Loucy (cell line): ENCODE measurements around the gene KSR2.
"Not testable (repeated sequence)": the region's sequence is repeated elsewhere in the genome, so short reads cannot be mapped to it uniquely, and the experiment has no call there.

Experiments
- H2AFZ ChIP-seq: fragments of 200-600 bp; sonication (generic); 2 replicates; pipeline ENCODE4 v1.6.0; 2016; ENCODE audit warnings: antibody characterized with exemption, mild to moderate bottlenecking, low read length, moderate library complexity
- H3F3A ChIP-seq: fragments of 200-600 bp; 2 replicates; pipeline ENCODE4 v1.6.0; 2016; ENCODE audit warnings: antibody characterized with exemption, low read depth, mild to moderate bottlenecking
- H3K27me3 ChIP-seq: fragments of 200-600 bp; sonication (generic); 2 replicates; pipeline ENCODE4 v1.6.1; 2014; ENCODE audit warnings: low read length, mild to moderate bottlenecking; ENCODE audit not compliant: insufficient read depth, poor library complexity, severe bottlenecking
- H3K36me3 ChIP-seq: fragments of 200-600 bp; sonication (generic); 2 replicates; pipeline ENCODE4 v1.6.1; 2016; ENCODE audit warnings: low read length; ENCODE audit not compliant: insufficient read depth
- H3K4me1 ChIP-seq: fragments of 200-600 bp; sonication (generic); 2 replicates; pipeline ENCODE4 v1.5.1; 2014; ENCODE audit warnings: low read length, mild to moderate bottlenecking; ENCODE audit not compliant: insufficient read depth, poor library complexity, severe bottlenecking
- H3K4me2 ChIP-seq: fragments of 200-600 bp; sonication (generic); 2 replicates; pipeline ENCODE4 v1.6.0; 2014; ENCODE audit warnings: antibody characterized with exemption, low read length, low read depth, mild to moderate bottlenecking; ENCODE audit not compliant: poor library complexity, severe bottlenecking
- H3K4me3 ChIP-seq: fragments of 200-600 bp; sonication (generic); 2 replicates; pipeline ENCODE4 v1.5.1; 2014; ENCODE audit warnings: low read length, mild to moderate bottlenecking, mixed read lengths; ENCODE audit not compliant: poor library complexity, severe bottlenecking
- H3K79me2 ChIP-seq: fragments of 200-600 bp; sonication (generic); 2 replicates; pipeline ENCODE4 v1.6.1; 2014; ENCODE audit warnings: low read length; ENCODE audit not compliant: insufficient read depth
- H3K9ac ChIP-seq: fragments of 200-600 bp; sonication (generic); 2 replicates; pipeline ENCODE4 v1.6.0; 2014; ENCODE audit warnings: mild to moderate bottlenecking, low read depth, low read length, moderate library complexity; ENCODE audit not compliant: poor library complexity, severe bottlenecking
- H3K9me2 ChIP-seq: fragments of 200-600 bp; sonication (generic); replicated peaks from 2 replicates; pipeline ENCODE4 v1.6.1; 2016; ENCODE audit warnings: low read depth, low read length, mixed read lengths
- H3K9me3 ChIP-seq: fragments of 200-600 bp; sonication (generic); 2 replicates; pipeline ENCODE4 v1.6.1; 2014; ENCODE audit warnings: mild to moderate bottlenecking, antibody characterized with exemption, low read length, low read depth; ENCODE audit not compliant: insufficient read depth
- H4K20me1 ChIP-seq: fragments of 200-600 bp; sonication (generic); 2 replicates; pipeline ENCODE4 v1.6.0; 2014; ENCODE audit warnings: antibody characterized with exemption, low read length, mild to moderate bottlenecking; ENCODE audit not compliant: insufficient read depth, poor library complexity, severe bottlenecking
- CTCF ChIP-seq: fragments of 200-600 bp; sonication (generic); conservative IDR thresholded peaks from 2 replicates; pipeline ENCODE4 v1.5.1; 2014; ENCODE audit warnings: mild to moderate bottlenecking, antibody characterized with exemption, low read length
- EZH2phosphoT487 ChIP-seq: fragments of 200-600 bp; IDR thresholded peaks from 2 replicates; pipeline ENCODE4 v1.6.1; 2018; ENCODE audit warnings: antibody characterized with exemption, mild to moderate bottlenecking, moderate library complexity, borderline replicate concordance

Gene KSR2

GRCh38 chr12:118011961-118012360 lies 43.2 kb upstream of the KSR2 start:
- Histone ChIP-seq H3K27me3 (no peaks in the 10 kb centered on the region), H3K9me3 (no peaks in the 10 kb centered on the region), H3K9me2 (no peaks in the 10 kb centered on the region), H3K79me2 (peaks cover 4% of the 10 kb centered on the region), H3K9ac (no peak overlapping the region), H3K4me1 (peaks cover 3% of the 10 kb centered on the region), H3K4me3 (no peak overlapping the region), H4K20me1 (peaks cover 3% of the 10 kb centered on the region), H3F3A (no peaks in the 10 kb centered on the region), H3K36me3 (no peaks in the 10 kb centered on the region), H3K4me2 (no peak overlapping the region), H2AFZ (no peak overlapping the region)
- TF ChIP-seq CTCF, result no peak

- no peak for TF ChIP-seq EZH2phosphoT487
- TF ChIP-seq CTCF, result no peak
- no peaks in the 10 kb centered on the region for H3K9me2 ChIP-seq
Measured at GRCh38 chr12:118011377-118011776, 42.6 kb upstream of the KSR2 start.

GRCh38 chr12:118010903-118011302 lies 42.1 kb upstream of the KSR2 start:
- H3F3A ChIP-seq, result no peaks in the 10 kb centered on the region
- H3K4me1 ChIP-seq, result no peaks in the 10 kb centered on the region
- H3K9me2 ChIP-seq, result no peaks in the 10 kb centered on the region
- H2AFZ ChIP-seq, result no peak overlapping the region
- H3K9ac ChIP-seq, result no peak overlapping the region
- no peaks in the 10 kb centered on the region for H3K79me2 ChIP-seq
- H3K27me3 ChIP-seq, result no peaks in the 10 kb centered on the region
- H3K9me3 ChIP-seq, result no peaks in the 10 kb centered on the region
- H3K36me3 ChIP-seq, result no peaks in the 10 kb centered on the region
- TF ChIP-seq CTCF (no peak), EZH2phosphoT487 (no peak)
- no peaks in the 10 kb centered on the region for H4K20me1 ChIP-seq
- H3K4me2 ChIP-seq, result no peak overlapping the region
- no peak overlapping the region for H3K4me3 ChIP-seq

More at GRCh38 chr12:118011377-118011776, 42.6 kb upstream of the KSR2 start:
- no peaks in the 10 kb centered on the region for H3F3A ChIP-seq
- no peaks in the 10 kb centered on the region for H3K9me3 ChIP-seq
- no peaks in the 10 kb centered on the region for H3K36me3 ChIP-seq
- no peaks in the 10 kb centered on the region for H3K79me2 ChIP-seq
- H3K4me3 ChIP-seq, result no peak overlapping the region
- no peak overlapping the region for H2AFZ ChIP-seq
- no peaks in the 10 kb centered on the region for H3K4me1 ChIP-seq
- no peaks in the 10 kb centered on the region for H4K20me1 ChIP-seq
- no peak overlapping the region for H3K4me2 ChIP-seq
- no peaks in the 10 kb centered on the region for H3K27me3 ChIP-seq
- H3K9ac ChIP-seq, result no peak overlapping the region

- H3K9me2 ChIP-seq, H3K27me3 ChIP-seq, H2AFZ ChIP-seq, H3K36me3 ChIP-seq, H3K4me1 ChIP-seq, H3K9me3 ChIP-seq, H3F3A ChIP-seq, H3K79me2 ChIP-seq, H3K4me2 ChIP-seq, H3K4me3 ChIP-seq, H4K20me1 ChIP-seq, H3K9ac ChIP-seq: not testable (repeated sequence)
Measured at GRCh38 chr12:117999806-118000205, 31.0 kb upstream of the KSR2 start.
